Brain microvascular endothelial cell (primary cell): ENCODE measurements around the gene TEAD1.

Experiments
- DNase-seq: peaks from one replicate; pipeline ENCODE4 v3.0.0-alpha.2; 2020
- H3K27ac ChIP-seq: fragments of 250-450 bp; sonication (Bioruptor Pico); 2 replicates; pipeline ENCODE4 v1.5.1; 2020; ENCODE audit warnings: mild to moderate bottlenecking, moderate library complexity
- H3K27me3 ChIP-seq: fragments of 250-450 bp; sonication (Bioruptor Pico); replicated peaks from 2 replicates; pipeline ENCODE4 v1.5.1; 2020; ENCODE audit warnings: mild to moderate bottlenecking
- H3K36me3 ChIP-seq: fragments of 250-450 bp; sonication (Bioruptor Pico); replicated peaks from 2 replicates; pipeline ENCODE4 v1.5.1; 2020; ENCODE audit warnings: mild to moderate bottlenecking
- H3K4me3 ChIP-seq: 2 replicates; pipeline ENCODE4 v1.5.1; 2011; ENCODE audit warnings: low read depth, mild to moderate bottlenecking, control low read depth, low read length, moderate library complexity
- CTCF ChIP-seq: IDR thresholded peaks from 2 replicates; pipeline ENCODE4 v1.5.1; 2011; ENCODE audit warnings: low read depth, mild to moderate bottlenecking, moderate library complexity, low read length, control low read depth, inconsistent platforms; ENCODE audit errors: missing control alignments
- in situ Hi-C: cut with HindIII; loops from 2 replicates; pipeline ENCODE4 v1.10.0; 2017; ENCODE audit warnings: low sequenced_read_pairs, low pct_ligation_motif_present

The TEAD1 gene

GRCh38 chr11:12927221-12927620 lies 253.0 kb downstream of the TEAD1 start:
- in situ Hi-C loops, result no loop called here
- Histone ChIP-seq H3K4me3 (no peak overlapping the region), H3K27me3 (no peaks in the 10 kb centered on the region), H3K27ac (no peak overlapping the region), H3K36me3 (peaks cover 24% of the 10 kb centered on the region)
- DNase-seq, result no peak
- TF ChIP-seq CTCF, result no peak

GRCh38 chr11:12927886-12928285 lies 253.7 kb downstream of the TEAD1 start:
- no peak for DNase-seq
- no peaks in the 10 kb centered on the region for H3K27me3 ChIP-seq
- H3K36me3 ChIP-seq, result peaks cover 29% of the 10 kb centered on the region
- in situ Hi-C loops, result no loop called here
- no peak overlapping the region for H3K27ac ChIP-seq
- no peak overlapping the region for H3K4me3 ChIP-seq
- TF ChIP-seq CTCF, result no peak

- DNase-seq, result no peak
- Histone ChIP-seq H3K4me3 (no peak overlapping the region), H3K27me3 (no peaks in the 10 kb centered on the region), H3K27ac (no peak overlapping the region), H3K36me3 (peaks cover 30% of the 10 kb centered on the region)
- no peak for TF ChIP-seq CTCF
- in situ Hi-C loops, result no loop called here
Observed at GRCh38 chr11:12930850-12931249, 256.6 kb downstream of the TEAD1 start.

GRCh38 chr11:12932485-12932884 lies 258.3 kb downstream of the TEAD1 start:
- Histone ChIP-seq H3K36me3 (peaks cover 29% of the 10 kb centered on the region), H3K4me3 (no peak overlapping the region), H3K27ac (no peak overlapping the region), H3K27me3 (no peaks in the 10 kb centered on the region)
- no peak for DNase-seq
- no peak for TF ChIP-seq CTCF
- in situ Hi-C loops, result no loop called here

GRCh38 chr11:12936200-12936599 lies 262.0 kb downstream of the TEAD1 start:
- in situ Hi-C loops, result no loop called here
- no peak for DNase-seq
- peaks cover 53% of the 10 kb centered on the region for H3K36me3 ChIP-seq
- no peaks in the 10 kb centered on the region for H3K27me3 ChIP-seq
- H3K4me3 ChIP-seq, result no peak overlapping the region
- H3K27ac ChIP-seq, result no peak overlapping the region
- no peak for TF ChIP-seq CTCF

- in situ Hi-C loops, result no loop called here
- TF ChIP-seq CTCF, result no peak
- DNase-seq, result no peak
- Histone ChIP-seq H3K4me3 (no peak overlapping the region), H3K27ac (no peak overlapping the region), H3K27me3 (no peaks in the 10 kb centered on the region), H3K36me3 (peaks cover 53% of the 10 kb centered on the region)
Observed at GRCh38 chr11:12938590-12939247, 264.5 kb downstream of the TEAD1 start.
